Measurements from ENCODE around the gene GRID1. TPM values are rescaled to one million over a fixed set of nuclear protein-coding genes. Genes with fewer than 3 reads are reported as not detected.

Gene GRID1
- total and polyA plus RNA-seq, 9 of the 15 experiments (the other 6 are each of a cell fraction or from before 2014, with no cell fraction given) = 0.01 to 7.2 (median 1.2) TPM

DNA sequence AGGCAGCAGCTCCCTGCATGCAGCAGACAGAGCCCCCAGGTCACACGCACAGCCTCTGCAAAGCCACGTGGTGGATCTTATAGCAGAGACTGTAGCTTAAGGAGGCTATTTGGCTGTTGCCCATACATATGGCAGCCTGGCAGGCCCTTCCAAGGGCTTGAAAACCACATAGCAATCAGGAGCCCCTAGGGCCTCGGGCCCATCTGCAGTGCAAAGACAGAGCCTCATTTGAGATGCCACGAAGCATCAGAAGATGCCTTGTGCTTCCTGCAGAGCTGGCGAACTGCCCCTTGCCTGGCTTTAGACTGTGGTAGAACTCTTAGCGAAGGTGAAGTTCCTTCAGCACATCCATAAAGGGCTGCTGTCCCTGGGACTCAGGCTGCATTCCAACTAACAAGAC is 309.9 kb downstream of the GRID1 start:
- H3K27ac ChIP-seq (ENCODE audit: extremely low read depth, low read depth, low read length) = no peak overlapping the region
- 0% methylated on average over 6 of the region's 6 CpGs for WGBS (ENCODE audit: insufficient coverage, low coverage, missing lambda C conversion rate)
- no peak for ATAC-seq
- H4K20me1 ChIP-seq (replicated peaks; ENCODE audit: control insufficient read depth, insufficient read depth, low read length) = no peaks in the 10 kb centered on the region
- TF ChIP-seq MAFG (tag; conservative IDR thresholded peaks at IDR 0.05) (no peak), LARP7 (IDR thresholded peaks at IDR 0.05) (no peak), XRCC4 (IDR thresholded peaks at IDR 0.05; ENCODE audit: extremely low read depth, insufficient read depth, insufficient read length) (no peak), ZNF12 (CRISPR knock-in tag; IDR thresholded peaks at IDR 0.05) (no peak), ADNP (tag; IDR thresholded peaks at IDR 0.05) (no peak), PURB (CRISPR knock-in tag; IDR thresholded peaks at IDR 0.05; ENCODE audit: low read depth) (no peak), NR2C2 (CRISPR knock-in tag; IDR thresholded peaks at IDR 0.05) (no peak), NR2C2 (tag; IDR thresholded peaks at IDR 0.05) (no peak)
- no peaks in the 10 kb centered on the region for H3K9me3 ChIP-seq (replicated peaks; ENCODE audit: control insufficient read depth, insufficient read depth, low read depth, low read length)
- H3K79me2 ChIP-seq (ENCODE audit: control insufficient read depth, insufficient read depth, low read length) = no peaks in the 10 kb centered on the region
- no peak for DNase-seq (ENCODE audit: extremely low read depth in 1 of 4, low spot score in 3 of 4)
- intact Hi-C loops (cut with micrococcal nuclease) (no loop called here), in situ Hi-C loops (cut with MboI) (no loop called here)
- H3K36me3 ChIP-seq (ENCODE audit: control insufficient read depth, insufficient read depth, low read length) = no peaks in the 10 kb centered on the region
- H2AFZ ChIP-seq (ENCODE audit: low read depth, low read length) = no peak overlapping the region
- no peak overlapping the region for H3K4me2 ChIP-seq (ENCODE audit: insufficient read depth, low read length)
- no peak overlapping the region for H3K4me3 ChIP-seq
- H3K9me1 ChIP-seq (ENCODE audit: control insufficient read depth, insufficient read depth, low read length) = no peaks in the 10 kb centered on the region
- CTCF ChIA-PET (ENCODE audit: low intra/inter-chr PET ratio) = no interaction called here
- POLR2A ChIA-PET = no interaction called here
- H3K9ac ChIP-seq (ENCODE audit: insufficient read depth in 1 of 2, low read depth in 2 of 2, low read length in 2 of 2) = no peak overlapping the region
- no peaks in the 10 kb centered on the region for H3K4me1 ChIP-seq (replicated peaks in 1 of 2; ENCODE audit: control insufficient read depth in 2 of 2, insufficient read depth in 2 of 2, low read length in 2 of 2)
- peaks cover 7 to 33% of the 10 kb centered on the region in 2 experiments; a peak in 4 of 5 replicates for H3K27me3 ChIP-seq (ENCODE audit: control insufficient read depth in 2 of 2, insufficient read depth in 2 of 2, low read length in 2 of 2)
- no peak for FAIRE-seq
- no TSS peak for BruUV-seq (replicated peaks)

DNA sequence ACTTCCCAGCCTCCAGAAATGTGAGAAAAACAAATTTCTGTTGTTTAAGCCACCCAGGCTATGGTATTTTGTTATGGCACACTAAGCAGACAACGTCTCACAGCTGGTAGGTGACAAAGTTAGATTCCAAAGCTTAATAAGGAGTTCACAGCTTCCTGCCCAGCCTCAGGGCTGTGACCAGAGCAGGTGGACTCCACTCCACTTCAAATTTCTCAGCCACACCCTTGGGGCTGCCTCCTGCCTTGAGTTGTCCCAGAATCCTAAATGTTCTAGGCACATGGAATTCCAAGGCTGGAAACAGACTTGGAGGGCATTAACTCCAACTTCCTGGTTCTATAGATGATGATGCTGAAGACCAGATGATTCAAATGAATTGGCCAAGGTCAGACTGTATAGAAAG is 310.7 kb downstream of the GRID1 start:
- Histone ChIP-seq H3K9me1 (ENCODE audit: control insufficient read depth, insufficient read depth, low read length) (no peaks in the 10 kb centered on the region), H3K27me3 (ENCODE audit: control insufficient read depth in 2 of 2, insufficient read depth in 2 of 2, low read length in 2 of 2) (peaks cover 7 to 27% of the 10 kb centered on the region in 2 experiments; a peak in 4 of 5 replicates), H3K4me2 (ENCODE audit: insufficient read depth, low read length) (no peak overlapping the region), H4K20me1 (replicated peaks; ENCODE audit: control insufficient read depth, insufficient read depth, low read length) (no peaks in the 10 kb centered on the region), H3K4me3 (no peak overlapping the region), H3K27ac (ENCODE audit: extremely low read depth, low read depth, low read length) (no peak overlapping the region), H3K9ac (ENCODE audit: insufficient read depth in 1 of 2, low read depth in 2 of 2, low read length in 2 of 2) (no peak overlapping the region), H3K79me2 (ENCODE audit: control insufficient read depth, insufficient read depth, low read length) (no peaks in the 10 kb centered on the region), H3K36me3 (ENCODE audit: control insufficient read depth, insufficient read depth, low read length) (no peaks in the 10 kb centered on the region), H3K4me1 (replicated peaks in 1 of 2; ENCODE audit: control insufficient read depth in 2 of 2, insufficient read depth in 2 of 2, low read length in 2 of 2) (no peaks in the 10 kb centered on the region), H3K9me3 (replicated peaks; ENCODE audit: control insufficient read depth, insufficient read depth, low read depth, low read length) (no peaks in the 10 kb centered on the region), H2AFZ (ENCODE audit: low read depth, low read length) (no peak overlapping the region)
- ChIA-PET POLR2A (no interaction called here), CTCF (ENCODE audit: low intra/inter-chr PET ratio) (no interaction called here)
- no TSS peak for BruUV-seq (replicated peaks)
- ATAC-seq (no peak), DNase-seq (ENCODE audit: extremely low read depth in 1 of 4, low spot score in 3 of 4) (no peak), FAIRE-seq (no peak)
- intact Hi-C loops (cut with micrococcal nuclease) (no loop called here), in situ Hi-C loops (cut with MboI) (no loop called here)
- 0% methylated on average over 1 of the region's 1 CpG for WGBS (ENCODE audit: insufficient coverage, low coverage, missing lambda C conversion rate)
- TF ChIP-seq E4F1 (CRISPR knock-in tag; IDR thresholded peaks at IDR 0.05; ENCODE audit: borderline replicate concordance) = no peak
- TF ChIP-seq MBD2 (IDR thresholded peaks at IDR 0.05; ENCODE audit: borderline replicate concordance, low read depth) = no peak
- no peak for TF ChIP-seq EP400 (IDR thresholded peaks at IDR 0.05)
- TF ChIP-seq ARID3A (IDR thresholded peaks at IDR 0.05; ENCODE audit: borderline replicate concordance, low read depth, low read length) = no peak
- TF ChIP-seq ZNF3 (CRISPR knock-in tag; IDR thresholded peaks at IDR 0.05) = no peak
- TF ChIP-seq CCNT2 (IDR thresholded peaks at IDR 0.05; ENCODE audit: borderline replicate concordance, extremely low read depth, insufficient read length, low read depth, low read length) = no peak
